GM23338 (cell line): Measurements from ENCODE around the gene CHD5. TPM values are rescaled to one million over a fixed set of nuclear protein-coding genes. Genes with fewer than 3 reads are reported as not detected.

Experiments
- ATAC-seq: fragments of 200-7000 bp; cut with Tn5 transposase; 3 replicates; pipeline ENCODE4 v1.9.1; 2020
- DNase-seq: peaks from one replicate; pipeline ENCODE4 v3.0.0-alpha.2; 2015; ENCODE audit warnings: low spot score
- H2AFZ ChIP-seq: fragments of 200-600 bp; sonication (generic); 2 replicates; pipeline ENCODE4 v1.8.0; 2016; ENCODE audit warnings: antibody characterized with exemption, mild to moderate bottlenecking, moderate library complexity
- H3F3A ChIP-seq: fragments of 200-600 bp; sonication (generic); replicated peaks from 2 replicates; pipeline ENCODE4 v1.8.0; 2017; ENCODE audit warnings: antibody characterized with exemption, mixed run types, low read depth
- H3K27ac ChIP-seq: fragments of 200-600 bp; sonication (generic); 2 replicates; pipeline ENCODE4 v1.6.1; 2016; ENCODE audit warnings: low read depth
- H3K27me3 ChIP-seq: fragments of 200-600 bp; sonication (generic); 2 replicates; pipeline ENCODE4 v1.8.0; 2016; ENCODE audit warnings: mild to moderate bottlenecking, mixed run types, moderate library complexity; ENCODE audit not compliant: insufficient read depth
- H3K36me3 ChIP-seq: fragments of 200-600 bp; sonication (generic); 2 replicates; pipeline ENCODE4 v1.8.0; 2016; ENCODE audit warnings: mild to moderate bottlenecking; ENCODE audit not compliant: insufficient read depth
- H3K4me1 ChIP-seq: fragments of 200-600 bp; sonication (generic); 2 replicates; pipeline ENCODE4 v1.8.0; 2016; ENCODE audit warnings: mild to moderate bottlenecking, moderate library complexity; ENCODE audit not compliant: insufficient read depth
- H3K4me2 ChIP-seq: fragments of 200-600 bp; sonication (generic); 2 replicates; pipeline ENCODE4 v1.7.1; 2017; ENCODE audit warnings: mixed run types
- H3K4me3 ChIP-seq: fragments of 200-600 bp; sonication (generic); 2 replicates; pipeline ENCODE4 v1.6.1; 2016; ENCODE audit warnings: mixed run types
- H3K79me2 ChIP-seq: fragments of 200-600 bp; sonication (generic); replicated peaks from 2 replicates; pipeline ENCODE4 v1.8.0; 2017; ENCODE audit warnings: mild to moderate bottlenecking; ENCODE audit not compliant: insufficient read depth
- H3K9me2 ChIP-seq: fragments of 200-600 bp; sonication (generic); 2 replicates; pipeline ENCODE4 v1.8.0; 2017; ENCODE audit not compliant: insufficient read depth
- H4K20me1 ChIP-seq: fragments of 200-600 bp; sonication (generic); replicated peaks from 2 replicates; pipeline ENCODE4 v1.8.0; 2017; ENCODE audit warnings: mild to moderate bottlenecking; ENCODE audit not compliant: insufficient read depth
- H3K27ac Mint-ChIP-seq: 2 replicates; pipeline ENCODE4 v1.8.0; 2020; ENCODE audit warnings: inconsistent platforms, mild to moderate bottlenecking, moderate library complexity, mixed read lengths
- H3K27me3 Mint-ChIP-seq: 3 replicates; pipeline ENCODE4 v1.8.0; 2022; ENCODE audit warnings: low read depth, mild to moderate bottlenecking, moderate library complexity, mixed read lengths, inconsistent platforms; ENCODE audit not compliant: insufficient read depth, poor library complexity
- H3K36me3 Mint-ChIP-seq: 3 replicates; pipeline ENCODE4 v1.8.0; 2021; ENCODE audit warnings: low read depth, mild to moderate bottlenecking, inconsistent platforms, moderate library complexity, mixed read lengths
- H3K4me1 Mint-ChIP-seq: 3 replicates; pipeline ENCODE4 v1.8.0; 2020; ENCODE audit warnings: mild to moderate bottlenecking, inconsistent platforms, mixed read lengths
- H3K4me3 Mint-ChIP-seq: 3 replicates; pipeline ENCODE4 v1.8.0; 2021; ENCODE audit warnings: moderate library complexity, mild to moderate bottlenecking, inconsistent platforms, mixed read lengths
- H3K9me3 Mint-ChIP-seq: 3 replicates; pipeline ENCODE4 v1.8.0; 2020; ENCODE audit warnings: moderate library complexity, mild to moderate bottlenecking, inconsistent platforms, mixed read lengths
- CREB1 ChIP-seq: fragments of 250-450 bp; sonication (Bioruptor Pico); IDR thresholded peaks from 2 replicates; pipeline ENCODE4 v1.5.0; 2020; ENCODE audit warnings: low read depth, mild to moderate bottlenecking, moderate library complexity
- ETS1 ChIP-seq: IDR thresholded peaks from 2 replicates; pipeline ENCODE4 v1.6.1; 2016; ENCODE audit warnings: antibody characterized with exemption
- EZH2 ChIP-seq: fragments of 200-600 bp; sonication (generic); IDR thresholded peaks from one replicate; pipeline ENCODE4 v1.8.0; 2017; ENCODE audit warnings: antibody characterized with exemption, mild to moderate bottlenecking, low read depth; ENCODE audit not compliant: unreplicated experiment
- EZH2phosphoT487 ChIP-seq: fragments of 200-600 bp; sonication (generic); IDR thresholded peaks from one replicate; pipeline ENCODE4 v1.8.1; 2018; ENCODE audit warnings: antibody characterized with exemption; ENCODE audit not compliant: unreplicated experiment
- JUNB ChIP-seq: IDR thresholded peaks from one replicate; pipeline ENCODE4 v1.6.1; 2016; ENCODE audit warnings: antibody characterized with exemption; ENCODE audit not compliant: unreplicated experiment
- NANOG ChIP-seq: IDR thresholded peaks from 2 replicates; pipeline ENCODE4 v1.6.1; 2016; ENCODE audit warnings: antibody characterized with exemption, borderline replicate concordance
- POLR2AphosphoS5 ChIP-seq: IDR thresholded peaks from 2 replicates; pipeline ENCODE4 v1.6.1; 2016; ENCODE audit warnings: antibody characterized with exemption, low read depth
- STAT1 ChIP-seq: IDR thresholded peaks from one replicate; pipeline ENCODE4 v1.6.1; 2016; ENCODE audit warnings: antibody characterized with exemption; ENCODE audit not compliant: unreplicated experiment
- ZNF114 ChIP-seq: fragments of 250-450 bp; sonication (Bioruptor Pico); IDR thresholded peaks from 2 replicates; pipeline ENCODE4 v1.5.0; 2020; ENCODE audit warnings: mild to moderate bottlenecking, moderate library complexity
- ZNF331 ChIP-seq: fragments of 250-450 bp; sonication (Bioruptor Pico); IDR thresholded peaks from 2 replicates; pipeline ENCODE4 v1.5.0; 2020; ENCODE audit warnings: low read depth, mild to moderate bottlenecking, moderate library complexity
- polyA plus RNA-seq: library from polyadenylated mRNA; unstranded; fragments of >200 nt; fragmentation: Nextera tagmentation; extraction: Ambion mirVana; gene quantifications from 2 replicates; pipeline ENCODE4 v1.2.1, GENCODE V29; 2016
- total RNA-seq: library from RNA; depleted of rRNA; stranded (reverse); fragments of >200 nt; shearing (Covaris generic); gene quantifications from 2 replicates; pipeline ENCODE4 v1.2.3, GENCODE V29; 2014
- TF ChIP-seq, protein P1 (sequence below): IDR thresholded peaks from one replicate; pipeline ENCODE4 v1.6.1; 2018; ENCODE audit warnings: antibody characterized with exemption; ENCODE audit not compliant: unreplicated experiment
- TF ChIP-seq, protein P2 (sequence below): fragments of 250-450 bp; sonication (Bioruptor Pico); IDR thresholded peaks from 2 replicates; pipeline ENCODE4 v1.5.0; 2020; ENCODE audit warnings: mild to moderate bottlenecking, moderate library complexity
- TF ChIP-seq, protein P3 (sequence below), 2 experiments: fragments of 200-600 bp in 1 of 2; sonication (generic) in 1 of 2; conservative IDR thresholded peaks; 2 replicates each; pipeline versions ENCODE4 v1.5.1 to v1.6.1; 2016 to 2017; ENCODE audit warnings: antibody characterized with exemption in 2 of 2, low read depth in 2 of 2, mild to moderate bottlenecking in 2 of 2, moderate library complexity in 1 of 2

CHD5 gene
- total and polyA plus RNA-seq, 2 experiments from 2014 or later, result 0.32 to 1.0 TPM

DNA sequence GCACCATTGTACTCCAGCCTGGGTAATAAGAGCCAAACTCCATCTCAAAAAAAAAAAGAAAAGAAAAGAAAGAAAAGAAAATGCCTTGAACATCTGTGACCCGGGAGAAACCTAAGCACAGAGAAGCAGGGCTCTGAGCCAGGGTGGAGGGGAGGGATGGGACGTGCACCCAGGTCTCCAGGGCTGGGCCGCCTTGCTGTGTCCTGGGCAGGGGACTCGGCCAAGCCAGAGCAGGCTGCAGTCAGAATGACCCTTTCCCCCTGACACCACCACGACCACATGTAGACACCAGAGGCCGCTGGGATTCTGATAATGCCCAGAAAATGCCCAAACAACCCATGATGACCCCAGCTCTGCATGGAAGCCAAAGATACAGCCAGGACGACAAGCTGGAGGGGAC lies 17.8 kb downstream of the CHD5 start:
- Histone ChIP-seq H4K20me1 (no peaks in the 10 kb centered on the region), H3K36me3 (no peaks in the 10 kb centered on the region), H3K27ac (no peak overlapping the region), H3K4me3 (no peak overlapping the region), H3K79me2 (no peaks in the 10 kb centered on the region), H3K9me2 (no peaks in the 10 kb centered on the region), H3K27me3 (no peaks in the 10 kb centered on the region), H3K4me2 (no peak overlapping the region), H2AFZ (no peak overlapping the region), H3F3A (peaks cover 6% of the 10 kb centered on the region; the same call in 1 of the 2 replicates), H3K4me1 (peaks cover 3% of the 10 kb centered on the region; the same call in 1 of the 2 replicates)
- no peak for DNase-seq
- peaks cover 20% of the 10 kb centered on the region for H3K27me3 Mint-ChIP-seq
- ATAC-seq, result no peak
- no peaks in the 10 kb centered on the region for H3K9me3 Mint-ChIP-seq
- TF ChIP-seq, protein P1, sequence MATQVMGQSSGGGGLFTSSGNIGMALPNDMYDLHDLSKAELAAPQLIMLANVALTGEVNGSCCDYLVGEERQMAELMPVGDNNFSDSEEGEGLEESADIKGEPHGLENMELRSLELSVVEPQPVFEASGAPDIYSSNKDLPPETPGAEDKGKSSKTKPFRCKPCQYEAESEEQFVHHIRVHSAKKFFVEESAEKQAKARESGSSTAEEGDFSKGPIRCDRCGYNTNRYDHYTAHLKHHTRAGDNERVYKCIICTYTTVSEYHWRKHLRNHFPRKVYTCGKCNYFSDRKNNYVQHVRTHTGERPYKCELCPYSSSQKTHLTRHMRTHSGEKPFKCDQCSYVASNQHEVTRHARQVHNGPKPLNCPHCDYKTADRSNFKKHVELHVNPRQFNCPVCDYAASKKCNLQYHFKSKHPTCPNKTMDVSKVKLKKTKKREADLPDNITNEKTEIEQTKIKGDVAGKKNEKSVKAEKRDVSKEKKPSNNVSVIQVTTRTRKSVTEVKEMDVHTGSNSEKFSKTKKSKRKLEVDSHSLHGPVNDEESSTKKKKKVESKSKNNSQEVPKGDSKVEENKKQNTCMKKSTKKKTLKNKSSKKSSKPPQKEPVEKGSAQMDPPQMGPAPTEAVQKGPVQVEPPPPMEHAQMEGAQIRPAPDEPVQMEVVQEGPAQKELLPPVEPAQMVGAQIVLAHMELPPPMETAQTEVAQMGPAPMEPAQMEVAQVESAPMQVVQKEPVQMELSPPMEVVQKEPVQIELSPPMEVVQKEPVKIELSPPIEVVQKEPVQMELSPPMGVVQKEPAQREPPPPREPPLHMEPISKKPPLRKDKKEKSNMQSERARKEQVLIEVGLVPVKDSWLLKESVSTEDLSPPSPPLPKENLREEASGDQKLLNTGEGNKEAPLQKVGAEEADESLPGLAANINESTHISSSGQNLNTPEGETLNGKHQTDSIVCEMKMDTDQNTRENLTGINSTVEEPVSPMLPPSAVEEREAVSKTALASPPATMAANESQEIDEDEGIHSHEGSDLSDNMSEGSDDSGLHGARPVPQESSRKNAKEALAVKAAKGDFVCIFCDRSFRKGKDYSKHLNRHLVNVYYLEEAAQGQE, result no peak
- TF ChIP-seq CREB1, result no peak
- TF ChIP-seq, protein P2, sequence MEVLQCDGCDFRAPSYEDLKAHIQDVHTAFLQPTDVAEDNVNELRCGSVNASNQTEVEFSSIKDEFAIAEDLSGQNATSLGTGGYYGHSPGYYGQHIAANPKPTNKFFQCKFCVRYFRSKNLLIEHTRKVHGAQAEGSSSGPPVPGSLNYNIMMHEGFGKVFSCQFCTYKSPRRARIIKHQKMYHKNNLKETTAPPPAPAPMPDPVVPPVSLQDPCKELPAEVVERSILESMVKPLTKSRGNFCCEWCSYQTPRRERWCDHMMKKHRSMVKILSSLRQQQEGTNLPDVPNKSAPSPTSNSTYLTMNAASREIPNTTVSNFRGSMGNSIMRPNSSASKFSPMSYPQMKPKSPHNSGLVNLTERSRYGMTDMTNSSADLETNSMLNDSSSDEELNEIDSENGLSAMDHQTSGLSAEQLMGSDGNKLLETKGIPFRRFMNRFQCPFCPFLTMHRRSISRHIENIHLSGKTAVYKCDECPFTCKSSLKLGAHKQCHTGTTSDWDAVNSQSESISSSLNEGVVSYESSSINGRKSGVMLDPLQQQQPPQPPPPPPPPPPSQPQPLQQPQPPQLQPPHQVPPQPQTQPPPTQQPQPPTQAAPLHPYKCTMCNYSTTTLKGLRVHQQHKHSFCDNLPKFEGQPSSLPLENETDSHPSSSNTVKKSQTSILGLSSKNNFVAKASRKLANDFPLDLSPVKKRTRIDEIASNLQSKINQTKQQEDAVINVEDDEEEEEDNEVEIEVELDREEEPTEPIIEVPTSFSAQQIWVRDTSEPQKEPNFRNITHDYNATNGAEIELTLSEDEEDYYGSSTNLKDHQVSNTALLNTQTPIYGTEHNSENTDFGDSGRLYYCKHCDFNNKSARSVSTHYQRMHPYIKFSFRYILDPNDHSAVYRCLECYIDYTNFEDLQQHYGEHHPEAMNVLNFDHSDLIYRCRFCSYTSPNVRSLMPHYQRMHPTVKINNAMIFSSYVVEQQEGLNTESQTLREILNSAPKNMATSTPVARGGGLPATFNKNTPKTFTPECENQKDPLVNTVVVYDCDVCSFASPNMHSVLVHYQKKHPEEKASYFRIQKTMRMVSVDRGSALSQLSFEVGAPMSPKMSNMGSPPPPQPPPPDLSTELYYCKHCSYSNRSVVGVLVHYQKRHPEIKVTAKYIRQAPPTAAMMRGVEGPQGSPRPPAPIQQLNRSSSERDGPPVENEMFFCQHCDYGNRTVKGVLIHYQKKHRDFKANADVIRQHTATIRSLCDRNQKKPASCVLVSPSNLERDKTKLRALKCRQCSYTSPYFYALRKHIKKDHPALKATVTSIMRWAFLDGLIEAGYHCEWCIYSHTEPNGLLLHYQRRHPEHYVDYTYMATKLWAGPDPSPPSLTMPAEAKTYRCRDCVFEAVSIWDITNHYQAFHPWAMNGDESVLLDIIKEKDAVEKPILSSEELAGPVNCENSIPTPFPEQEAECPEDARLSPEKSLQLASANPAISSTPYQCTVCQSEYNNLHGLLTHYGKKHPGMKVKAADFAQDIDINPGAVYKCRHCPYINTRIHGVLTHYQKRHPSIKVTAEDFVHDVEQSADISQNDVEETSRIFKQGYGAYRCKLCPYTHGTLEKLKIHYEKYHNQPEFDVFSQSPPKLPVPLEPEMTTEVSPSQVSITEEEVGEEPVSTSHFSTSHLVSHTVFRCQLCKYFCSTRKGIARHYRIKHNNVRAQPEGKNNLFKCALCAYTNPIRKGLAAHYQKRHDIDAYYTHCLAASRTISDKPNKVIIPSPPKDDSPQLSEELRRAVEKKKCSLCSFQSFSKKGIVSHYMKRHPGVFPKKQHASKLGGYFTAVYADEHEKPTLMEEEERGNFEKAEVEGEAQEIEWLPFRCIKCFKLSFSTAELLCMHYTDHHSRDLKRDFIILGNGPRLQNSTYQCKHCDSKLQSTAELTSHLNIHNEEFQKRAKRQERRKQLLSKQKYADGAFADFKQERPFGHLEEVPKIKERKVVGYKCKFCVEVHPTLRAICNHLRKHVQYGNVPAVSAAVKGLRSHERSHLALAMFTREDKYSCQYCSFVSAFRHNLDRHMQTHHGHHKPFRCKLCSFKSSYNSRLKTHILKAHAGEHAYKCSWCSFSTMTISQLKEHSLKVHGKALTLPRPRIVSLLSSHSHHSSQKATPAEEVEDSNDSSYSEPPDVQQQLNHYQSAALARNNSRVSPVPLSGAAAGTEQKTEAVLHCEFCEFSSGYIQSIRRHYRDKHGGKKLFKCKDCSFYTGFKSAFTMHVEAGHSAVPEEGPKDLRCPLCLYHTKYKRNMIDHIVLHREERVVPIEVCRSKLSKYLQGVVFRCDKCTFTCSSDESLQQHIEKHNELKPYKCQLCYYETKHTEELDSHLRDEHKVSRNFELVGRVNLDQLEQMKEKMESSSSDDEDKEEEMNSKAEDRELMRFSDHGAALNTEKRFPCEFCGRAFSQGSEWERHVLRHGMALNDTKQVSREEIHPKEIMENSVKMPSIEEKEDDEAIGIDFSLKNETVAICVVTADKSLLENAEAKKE, result no peak
- TF ChIP-seq JUNB, result no peak
- TF ChIP-seq STAT1, result no peak
- TF ChIP-seq, protein P3, sequence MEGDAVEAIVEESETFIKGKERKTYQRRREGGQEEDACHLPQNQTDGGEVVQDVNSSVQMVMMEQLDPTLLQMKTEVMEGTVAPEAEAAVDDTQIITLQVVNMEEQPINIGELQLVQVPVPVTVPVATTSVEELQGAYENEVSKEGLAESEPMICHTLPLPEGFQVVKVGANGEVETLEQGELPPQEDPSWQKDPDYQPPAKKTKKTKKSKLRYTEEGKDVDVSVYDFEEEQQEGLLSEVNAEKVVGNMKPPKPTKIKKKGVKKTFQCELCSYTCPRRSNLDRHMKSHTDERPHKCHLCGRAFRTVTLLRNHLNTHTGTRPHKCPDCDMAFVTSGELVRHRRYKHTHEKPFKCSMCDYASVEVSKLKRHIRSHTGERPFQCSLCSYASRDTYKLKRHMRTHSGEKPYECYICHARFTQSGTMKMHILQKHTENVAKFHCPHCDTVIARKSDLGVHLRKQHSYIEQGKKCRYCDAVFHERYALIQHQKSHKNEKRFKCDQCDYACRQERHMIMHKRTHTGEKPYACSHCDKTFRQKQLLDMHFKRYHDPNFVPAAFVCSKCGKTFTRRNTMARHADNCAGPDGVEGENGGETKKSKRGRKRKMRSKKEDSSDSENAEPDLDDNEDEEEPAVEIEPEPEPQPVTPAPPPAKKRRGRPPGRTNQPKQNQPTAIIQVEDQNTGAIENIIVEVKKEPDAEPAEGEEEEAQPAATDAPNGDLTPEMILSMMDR (conservative IDR thresholded peaks at IDR 0.05; ENCODE audit: low read depth in 2 of 2), result no peak
- TF ChIP-seq NANOG, result no peak
- no peak for TF ChIP-seq ZNF114
- TF ChIP-seq EZH2phosphoT487, result no peak
- no peak for TF ChIP-seq POLR2AphosphoS5
- TF ChIP-seq EZH2, result no peak
- no peak for TF ChIP-seq ZNF331
- TF ChIP-seq ETS1, result no peak
- no peak overlapping the region for H3K27ac Mint-ChIP-seq
- no peaks in the 10 kb centered on the region for H3K36me3 Mint-ChIP-seq
- H3K4me1 Mint-ChIP-seq, result peaks cover 25% of the 10 kb centered on the region
- H3K4me3 Mint-ChIP-seq, result no peak overlapping the region
